Caco-2 (cell line): ENCODE results near the gene FAM187B. TPM values are rescaled to one million over a fixed set of nuclear protein-coding genes. Genes with fewer than 3 reads are reported as not detected.
A peak's percentile ranks its signal among the peaks of the same experiment; 100 is the strongest.
"Not testable (repeated sequence)": the region's sequence is repeated elsewhere in the genome, so short reads cannot be mapped to it uniquely, and the experiment has no call there.

ENCODE experiments used
- BruUV-seq: library from RNA; stranded (reverse); fragments of 400-500 nt; replicated peaks from 2 replicates; lab custom pipeline; 2021; lab: Mats Ljungman, UMichigan
- CTCF ChIA-PET: fragments of 300-600 bp; sonication (Branson Sonifier 250); formaldehyde crosslinking; loops from one replicate; lab custom pipeline; 2022; ENCODE audit warnings: antibody characterized with exemption; lab: Charles Lee
- POLR2A ChIA-PET: fragments of 300-600 bp; sonication (Branson Sonifier 250); formaldehyde crosslinking; loops from one replicate; lab custom pipeline; 2022; ENCODE audit warnings: antibody characterized with exemption; lab: Charles Lee
- DNase-seq, 2 experiments: peaks; one replicate each; pipeline versions ENCODE4 v3.0.0 to v3.0.0-alpha.2; 2020 to 2022
- H3K27me3 ChIP-seq: replicated peaks from 2 replicates; pipeline ENCODE4 v1.6.0; 2011; ENCODE audit warnings: low read length; ENCODE audit not compliant: control insufficient read depth, insufficient read depth
- H3K36me3 ChIP-seq: 2 replicates; pipeline ENCODE4 v1.5.1; 2011; ENCODE audit warnings: low read length; ENCODE audit not compliant: control insufficient read depth, insufficient read depth
- H3K4me1 ChIP-seq: fragments of 250-450 bp; sonication (Bioruptor Pico); 2 replicates; pipeline ENCODE4 v1.5.1; 2020; ENCODE audit warnings: mild to moderate bottlenecking
- H3K4me3 ChIP-seq: 2 replicates; pipeline ENCODE4 v1.5.1; 2011; ENCODE audit warnings: low read depth, mild to moderate bottlenecking, control low read depth, low read length
- H3K9me3 ChIP-seq: fragments of 250-450 bp; sonication (Bioruptor Pico); 2 replicates; pipeline ENCODE4 v1.5.1; 2020; ENCODE audit warnings: mild to moderate bottlenecking, moderate library complexity
- H3K27ac Mint-ChIP-seq: one replicate; pipeline ENCODE4 v1.8.0; 2022; ENCODE audit warnings: mixed read lengths; ENCODE audit not compliant: unreplicated experiment
- H3K27me3 Mint-ChIP-seq: one replicate; pipeline ENCODE4 v1.8.0; 2022; ENCODE audit warnings: mixed read lengths; ENCODE audit not compliant: insufficient read depth, unreplicated experiment
- H3K36me3 Mint-ChIP-seq: one replicate; pipeline ENCODE4 v1.8.0; 2022; ENCODE audit warnings: mild to moderate bottlenecking, mixed read lengths; ENCODE audit not compliant: insufficient read depth, unreplicated experiment
- H3K4me1 Mint-ChIP-seq: one replicate; pipeline ENCODE4 v1.8.0; 2022; ENCODE audit warnings: low read depth, mixed read lengths; ENCODE audit not compliant: unreplicated experiment
- H3K4me3 Mint-ChIP-seq: one replicate; pipeline ENCODE4 v1.8.0; 2022; ENCODE audit warnings: mild to moderate bottlenecking, moderate library complexity, mixed read lengths; ENCODE audit not compliant: unreplicated experiment
- H3K9me3 Mint-ChIP-seq: one replicate; pipeline ENCODE4 v1.8.0; 2022; ENCODE audit warnings: mixed read lengths; ENCODE audit not compliant: unreplicated experiment
- intact Hi-C: fragments of 100-400 bp; cut with micrococcal nuclease; formaldehyde crosslinking; loops from one replicate; pipeline ENCODE4 v1.10.0; 2022; ENCODE audit not compliant: unreplicated experiment
- total RNA-seq: library from RNA; stranded (reverse); gene quantifications from 2 replicates; pipeline ENCODE4 v1.2.3, GENCODE V29; 2022
- TF ChIP-seq, protein P1 (sequence below), 2 experiments: fragments of 200-600 bp in 1 of 2; IDR thresholded peaks; 1 replicate in 1 of 2; 2 replicates in 1 of 2; pipeline versions ENCODE4 v1.5.1 to v1.8.0; 2011 to 2022; ENCODE audit warnings: antibody characterized with exemption in 1 of 2, control low read depth in 1 of 2, inconsistent platforms in 1 of 2, low read depth in 1 of 2, low read length in 1 of 2, mild to moderate bottlenecking in 1 of 2, moderate library complexity in 1 of 2; ENCODE audit not compliant: insufficient read depth in 1 of 2, severe bottlenecking in 1 of 2, unreplicated experiment in 1 of 2

The FAM187B gene
- total RNA-seq, 1 experiment from 2014 or later: not detected

DNA sequence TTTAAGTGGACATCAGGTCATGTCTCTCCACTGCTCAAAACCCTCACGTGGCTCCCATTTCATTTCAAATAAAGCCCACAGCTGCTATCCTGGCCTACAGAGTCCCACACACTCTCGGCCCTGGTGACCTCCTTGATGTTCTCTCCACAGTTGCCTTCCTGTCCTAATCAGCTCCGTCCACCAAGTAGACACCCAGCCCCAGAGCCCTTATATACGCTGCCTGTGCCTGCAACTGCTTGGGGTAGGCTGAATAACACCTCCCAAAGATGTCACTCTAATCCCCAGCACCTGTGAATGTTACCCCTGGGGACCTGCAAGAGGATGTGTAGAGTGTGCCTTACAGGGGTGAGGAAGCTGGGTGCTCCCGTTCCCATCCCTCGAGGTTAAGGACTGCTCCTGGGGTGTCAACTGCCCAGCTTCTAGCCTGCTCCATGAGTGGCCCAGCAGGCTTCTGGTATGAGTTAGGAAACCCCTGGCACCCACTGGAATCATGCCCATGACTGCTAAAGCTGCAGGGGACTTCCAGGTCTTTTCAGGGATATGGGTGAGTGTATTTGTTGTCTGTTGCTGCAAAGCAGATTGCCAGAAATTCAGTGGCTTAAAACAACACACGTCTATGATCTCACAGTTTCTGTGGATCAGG lies 6.0 kb downstream of the FAM187B start:
- intact Hi-C loops: no loop called here
- ChIA-PET CTCF (no interaction called here), POLR2A (no interaction called here)
- Mint-ChIP-seq H3K27ac (no peak overlapping the region), H3K4me3 (no peak overlapping the region), H3K27me3 (no peaks in the 10 kb centered on the region), H3K4me1 (peaks cover 16% of the 10 kb centered on the region), H3K36me3 (no peaks in the 10 kb centered on the region), H3K9me3 (peaks cover 13% of the 10 kb centered on the region)
- no peak overlapping the region for H3K4me3 ChIP-seq
- H3K36me3 ChIP-seq: no peaks in the 10 kb centered on the region
- no TSS peak for BruUV-seq
- peaks cover 15% of the 10 kb centered on the region for H3K4me1 ChIP-seq
- peaks cover 11% of the 10 kb centered on the region; the same call in 1 of the 2 replicates for H3K9me3 ChIP-seq
- peak in 1 of 2 experiments; percentile 14 for DNase-seq
- H3K27me3 ChIP-seq: no peaks in the 10 kb centered on the region; the same call in 1 of the 2 replicates
- TF ChIP-seq, protein P1, sequence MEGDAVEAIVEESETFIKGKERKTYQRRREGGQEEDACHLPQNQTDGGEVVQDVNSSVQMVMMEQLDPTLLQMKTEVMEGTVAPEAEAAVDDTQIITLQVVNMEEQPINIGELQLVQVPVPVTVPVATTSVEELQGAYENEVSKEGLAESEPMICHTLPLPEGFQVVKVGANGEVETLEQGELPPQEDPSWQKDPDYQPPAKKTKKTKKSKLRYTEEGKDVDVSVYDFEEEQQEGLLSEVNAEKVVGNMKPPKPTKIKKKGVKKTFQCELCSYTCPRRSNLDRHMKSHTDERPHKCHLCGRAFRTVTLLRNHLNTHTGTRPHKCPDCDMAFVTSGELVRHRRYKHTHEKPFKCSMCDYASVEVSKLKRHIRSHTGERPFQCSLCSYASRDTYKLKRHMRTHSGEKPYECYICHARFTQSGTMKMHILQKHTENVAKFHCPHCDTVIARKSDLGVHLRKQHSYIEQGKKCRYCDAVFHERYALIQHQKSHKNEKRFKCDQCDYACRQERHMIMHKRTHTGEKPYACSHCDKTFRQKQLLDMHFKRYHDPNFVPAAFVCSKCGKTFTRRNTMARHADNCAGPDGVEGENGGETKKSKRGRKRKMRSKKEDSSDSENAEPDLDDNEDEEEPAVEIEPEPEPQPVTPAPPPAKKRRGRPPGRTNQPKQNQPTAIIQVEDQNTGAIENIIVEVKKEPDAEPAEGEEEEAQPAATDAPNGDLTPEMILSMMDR (IDR thresholded peaks at IDR 0.05; ENCODE audit: insufficient read depth in 1 of 2, low read depth in 1 of 2, low read length in 1 of 2, severe bottlenecking in 1 of 2, unreplicated experiment in 1 of 2): no peak

DNA sequence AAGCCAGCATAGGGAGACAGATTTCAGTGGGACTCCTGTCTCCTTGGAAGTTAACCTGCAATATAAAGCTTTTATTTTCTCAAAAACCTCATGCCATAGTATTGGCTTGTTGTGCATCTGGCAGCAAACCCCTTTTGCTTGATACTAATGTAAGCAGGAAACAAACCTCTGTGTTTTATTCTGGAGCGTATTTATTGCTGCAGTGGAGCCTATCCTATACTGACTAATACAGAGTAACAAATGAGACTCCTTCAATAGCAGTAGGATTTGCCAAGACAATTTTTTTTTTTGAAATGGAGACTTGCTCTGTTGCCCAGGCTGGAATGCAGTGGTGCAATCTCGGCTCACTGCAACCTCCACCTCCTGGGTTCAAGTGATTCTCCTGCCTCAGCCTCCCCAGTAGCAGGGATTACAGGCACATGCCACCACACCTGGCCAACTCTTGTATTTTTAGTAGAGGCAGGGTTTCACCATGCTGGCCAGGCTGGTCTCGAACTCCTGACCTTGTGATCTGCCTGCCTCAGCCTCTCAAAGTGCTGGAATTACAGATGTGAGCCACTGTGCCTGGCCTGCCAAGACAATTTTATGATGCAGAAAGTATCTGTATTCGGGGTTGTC lies 7.5 kb downstream of the FAM187B start:
- H3K4me3 ChIP-seq, H3K36me3 Mint-ChIP-seq, H3K36me3 ChIP-seq, POLR2A ChIA-PET, H3K27me3 Mint-ChIP-seq, H3K27ac Mint-ChIP-seq, H3K27me3 ChIP-seq, BruUV-seq, intact Hi-C loops: not testable (repeated sequence)
- CTCF ChIA-PET: interaction anchor here (0.6 kb wide), 1 partner anchor 67 kb away, joined by 7 read pairs; no protein-coding TSS in a partner anchor
- H3K9me3 ChIP-seq: peaks cover 16% of the 10 kb centered on the region; the same call in 1 of the 2 replicates
- DNase-seq: peak in 1 of 2 experiments; percentile 4
- peaks cover 16% of the 10 kb centered on the region for H3K4me1 Mint-ChIP-seq
- peaks cover 15% of the 10 kb centered on the region for H3K4me1 ChIP-seq
- peak overlapping the region; percentile 24 for H3K4me3 Mint-ChIP-seq
- peaks cover 20% of the 10 kb centered on the region for H3K9me3 Mint-ChIP-seq

DNA sequence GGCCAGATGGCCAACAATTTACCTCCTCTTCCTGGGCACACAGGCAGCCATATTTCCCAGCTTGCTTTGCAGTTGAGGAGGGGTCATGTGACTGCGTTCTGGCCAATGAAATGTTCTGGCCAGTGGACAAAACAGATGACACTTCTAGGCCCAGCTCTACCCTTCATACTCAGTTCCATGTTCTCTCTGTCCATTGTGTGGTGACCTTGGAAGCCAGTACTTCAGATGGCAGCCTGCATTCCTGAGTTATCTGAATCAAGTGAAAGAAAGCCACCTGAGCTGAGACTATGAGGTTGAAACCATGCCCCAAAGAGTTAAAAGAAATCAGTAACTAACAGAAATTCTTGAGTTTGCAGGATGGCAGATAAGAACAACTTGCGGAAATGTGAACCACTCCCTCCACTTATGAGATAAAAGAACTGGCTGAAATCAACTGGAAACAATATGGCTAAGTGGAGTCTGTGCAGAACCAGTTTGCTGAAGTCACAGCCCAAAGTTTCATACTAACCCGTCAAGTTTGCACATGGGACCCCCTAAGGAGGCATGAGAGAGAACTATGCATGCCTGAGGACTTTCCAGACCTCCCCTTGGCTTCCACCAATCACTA lies 8.1 kb downstream of the FAM187B start:
- H3K4me3 ChIP-seq: no peak overlapping the region
- no peaks in the 10 kb centered on the region for H3K27me3 ChIP-seq
- H3K9me3 ChIP-seq: peaks cover 16% of the 10 kb centered on the region; the same call in 1 of the 2 replicates
- TF ChIP-seq, protein P1 (IDR thresholded peaks at IDR 0.05; ENCODE audit: insufficient read depth in 1 of 2, low read depth in 1 of 2, low read length in 1 of 2, severe bottlenecking in 1 of 2, unreplicated experiment in 1 of 2): no peak
- peaks cover 20% of the 10 kb centered on the region for H3K9me3 Mint-ChIP-seq
- H3K4me1 ChIP-seq: peaks cover 15% of the 10 kb centered on the region
- no TSS peak for BruUV-seq
- no peak overlapping the region for H3K27ac Mint-ChIP-seq
- H3K36me3 Mint-ChIP-seq: no peaks in the 10 kb centered on the region
- peak overlapping the region; percentile 24 for H3K4me3 Mint-ChIP-seq
- CTCF ChIA-PET: no interaction called here
- POLR2A ChIA-PET: interaction anchor here (0.5 kb wide), 1 partner anchor 801 kb away, joined by 3 read pairs; no protein-coding TSS in a partner anchor
- no peaks in the 10 kb centered on the region for H3K27me3 Mint-ChIP-seq
- H3K36me3 ChIP-seq: no peaks in the 10 kb centered on the region
- DNase-seq: peak; percentile 30 to 49
- peaks cover 16% of the 10 kb centered on the region for H3K4me1 Mint-ChIP-seq
- intact Hi-C loops: no loop called here
